Measurements from ENCODE around the gene AREG.

AREG gene

DNA sequence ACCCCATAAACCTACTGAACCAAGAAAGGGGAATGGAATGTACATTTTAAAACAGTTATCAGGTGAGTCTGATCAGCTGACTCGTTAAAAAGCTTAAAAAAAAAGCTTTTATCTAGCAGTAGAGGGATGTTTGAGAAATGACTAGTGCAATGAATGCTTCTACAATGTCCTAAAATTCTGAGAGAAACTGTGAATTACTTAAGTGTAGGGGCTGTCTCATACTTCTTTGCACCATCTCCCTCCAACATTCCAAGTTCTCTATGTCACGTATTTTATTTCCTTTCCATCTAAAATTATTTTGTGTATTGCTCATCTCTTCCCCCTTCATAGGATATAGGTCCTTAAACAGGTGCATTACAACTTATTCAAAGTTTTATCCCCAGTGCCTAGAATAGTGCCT is 11.9 kb upstream of the AREG start:
- DNase-seq, result no peak

DNA sequence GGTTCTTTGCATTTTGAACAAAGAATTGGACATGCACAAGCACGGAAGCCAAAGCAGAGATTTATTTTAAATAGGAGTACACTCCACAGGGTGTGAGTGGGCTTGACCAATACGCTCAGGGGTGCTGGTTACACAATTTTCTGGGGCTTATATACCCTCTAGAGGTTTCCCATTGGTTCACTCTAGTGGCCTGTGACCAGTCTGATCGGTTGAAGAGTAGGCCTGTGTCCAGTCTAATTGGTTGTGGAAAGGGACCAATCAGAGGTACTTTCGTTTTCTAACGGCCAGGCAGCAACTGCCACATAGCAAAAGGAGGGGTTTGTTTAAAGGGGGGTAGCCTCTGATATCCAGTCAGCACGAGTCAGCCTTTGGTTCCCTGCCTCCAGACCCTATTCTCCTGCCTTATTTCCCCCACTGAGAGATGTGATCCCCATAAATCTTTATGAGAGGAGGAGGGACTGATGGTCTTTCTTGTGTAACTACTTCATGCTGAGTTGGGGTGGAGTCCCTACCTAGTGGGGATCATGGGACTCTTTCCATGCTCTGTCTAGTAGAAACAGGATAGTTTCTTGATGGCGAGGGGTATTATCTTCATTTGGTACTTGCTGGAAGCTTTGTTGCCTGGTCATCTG is 11.3 kb upstream of the AREG start:
- DNase-seq, result no peak

- DNase-seq, result no peak
These were observed 9.6 kb upstream of the AREG start for GRCh38 chr4:74435296-74435695.

GRCh38 chr4:74437866-74438265 is 7.1 kb upstream of the AREG start:
- DNase-seq, result no peak

DNA sequence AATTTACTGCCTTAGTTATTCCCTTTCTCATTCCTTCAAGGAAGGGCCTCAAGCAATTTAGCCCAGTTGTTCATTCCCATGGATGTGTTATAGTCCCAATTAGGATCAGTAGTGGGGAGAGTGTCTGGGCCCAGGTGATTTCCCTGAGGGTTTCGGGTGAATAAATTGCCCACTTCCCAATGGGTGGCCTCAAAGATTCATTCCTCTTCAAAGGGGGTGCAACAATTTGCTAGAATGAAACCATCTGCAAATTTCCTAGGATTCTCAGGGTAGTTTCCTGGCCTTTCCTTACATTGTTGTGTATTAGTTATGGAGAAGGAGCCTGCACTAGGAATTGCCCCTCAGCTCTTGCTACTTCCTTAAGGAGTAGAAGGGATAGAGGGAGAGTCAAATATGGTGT is 6.3 kb upstream of the AREG start:
- DNase-seq, result no peak

DNA sequence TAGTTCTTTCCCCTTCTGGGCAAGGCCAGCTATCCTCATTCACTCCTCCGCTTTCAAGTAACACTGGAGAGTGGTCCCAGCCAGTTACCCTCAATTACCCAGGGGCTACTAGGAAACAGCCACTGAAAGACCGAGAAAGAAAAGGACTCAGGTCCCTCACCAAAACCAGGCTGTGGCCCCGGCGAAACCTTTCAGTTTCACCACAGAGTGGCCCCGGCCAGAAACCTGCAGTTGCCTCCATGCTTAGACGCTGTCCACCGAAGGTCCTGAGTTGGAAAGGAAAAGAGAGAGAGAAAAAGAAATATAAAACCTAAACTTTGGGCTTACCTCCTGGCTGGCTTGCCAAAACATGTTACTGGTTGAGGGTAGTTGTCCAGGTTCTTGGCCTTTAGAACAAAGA is 5.0 kb upstream of the AREG start:
- no peak for DNase-seq

GRCh38 chr4:74440356-74440755 is 4.6 kb upstream of the AREG start:
- no peak for DNase-seq

- DNase-seq, result no peak
These were observed 3.2 kb upstream of the AREG start for GRCh38 chr4:74441744-74442143.

GRCh38 chr4:74446193-74446868 is 1.4 kb downstream of the AREG start:
- DNase-seq, result no peak

DNA sequence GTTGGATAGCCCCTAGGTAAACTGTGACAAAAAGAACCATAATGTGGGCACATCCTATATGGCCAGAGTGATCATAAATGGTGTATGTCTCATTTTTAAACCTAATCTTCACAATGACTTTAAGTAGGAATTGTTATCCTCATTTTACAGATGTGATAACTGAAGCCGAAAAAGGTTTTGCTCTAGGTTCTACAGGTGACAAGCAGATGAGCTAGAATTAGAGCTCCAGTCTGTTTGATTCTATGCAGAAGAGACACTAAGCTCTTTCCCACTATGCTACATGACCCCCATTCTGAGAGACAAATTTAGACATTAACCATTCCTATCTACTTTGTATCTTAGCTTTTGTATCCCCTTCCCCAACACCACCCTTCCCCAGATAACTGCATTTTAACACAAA is 2.0 kb downstream of the AREG start:
- DNase-seq, result no peak

GRCh38 chr4:74447636-74448233 is 2.8 kb downstream of the AREG start:
- DNase-seq, result no peak

DNA sequence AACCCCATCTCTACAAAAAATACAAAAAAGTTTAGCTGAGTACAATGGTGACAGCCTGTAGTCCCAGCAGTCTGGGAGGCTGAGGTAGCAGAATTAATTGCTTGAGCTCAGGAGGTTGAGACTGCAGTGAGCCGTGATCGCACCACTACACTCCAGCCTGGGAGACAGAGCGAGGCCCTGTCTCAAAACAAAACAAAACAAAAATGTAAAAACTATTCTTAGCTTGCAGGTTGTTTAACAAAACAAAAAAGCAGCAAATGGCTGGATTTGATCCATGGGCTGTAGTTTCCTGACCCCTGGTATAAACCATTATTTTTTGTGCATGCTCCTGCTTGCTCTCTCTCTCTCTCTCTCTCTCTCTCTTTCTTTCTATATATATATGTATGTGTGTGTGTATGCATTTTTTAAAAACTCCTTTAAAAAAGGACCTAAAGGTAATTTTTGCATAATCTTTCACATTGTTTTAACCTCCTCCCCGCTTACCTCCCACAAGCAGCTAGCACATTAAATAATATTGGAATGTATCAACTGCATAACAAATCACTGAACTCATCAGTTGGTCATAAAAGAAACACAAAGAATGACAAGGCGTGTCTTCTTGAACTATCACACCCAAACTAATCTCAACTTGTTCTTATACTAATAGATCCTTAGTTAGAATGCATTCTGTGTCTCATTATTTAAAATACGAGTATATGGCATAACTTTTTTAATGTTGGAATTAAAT is 4.8 kb downstream of the AREG start:
- no peak for DNase-seq

GRCh38 chr4:74450298-74450683 is 5.4 kb downstream of the AREG start:
- DNase-seq, result no peak

GRCh38 chr4:74451214-74451661 is 6.3 kb downstream of the AREG start:
- no peak for DNase-seq

DNA sequence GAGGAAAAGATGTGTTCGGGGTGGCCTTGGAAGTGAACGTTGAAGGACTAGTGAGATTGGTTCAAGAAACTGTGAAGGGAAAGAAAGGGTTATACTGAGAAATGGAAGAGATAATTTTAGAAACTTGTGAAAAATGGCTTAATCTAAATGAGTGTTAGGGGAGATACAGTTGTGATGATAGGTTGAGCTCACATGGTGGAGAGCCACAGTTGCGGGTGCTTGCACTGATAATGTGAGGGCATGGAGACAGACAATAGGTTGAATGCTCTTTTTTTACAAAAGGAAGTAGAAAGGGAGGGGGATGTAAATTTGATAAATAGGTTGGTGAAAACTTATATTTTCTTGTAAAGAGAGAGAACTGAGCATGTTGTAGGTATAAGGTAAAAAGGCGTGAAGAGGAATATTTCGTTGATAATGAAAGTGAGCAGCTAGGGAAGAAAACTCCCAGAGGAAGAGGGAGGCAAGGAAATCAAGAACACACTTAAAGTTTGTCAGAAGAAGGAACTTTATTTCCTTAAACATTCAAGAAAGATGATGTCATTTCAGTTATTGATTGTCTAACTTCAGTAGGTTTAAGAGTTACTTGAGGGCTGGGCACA is 8.2 kb downstream of the AREG start:
- DNase-seq, result no peak

DNA sequence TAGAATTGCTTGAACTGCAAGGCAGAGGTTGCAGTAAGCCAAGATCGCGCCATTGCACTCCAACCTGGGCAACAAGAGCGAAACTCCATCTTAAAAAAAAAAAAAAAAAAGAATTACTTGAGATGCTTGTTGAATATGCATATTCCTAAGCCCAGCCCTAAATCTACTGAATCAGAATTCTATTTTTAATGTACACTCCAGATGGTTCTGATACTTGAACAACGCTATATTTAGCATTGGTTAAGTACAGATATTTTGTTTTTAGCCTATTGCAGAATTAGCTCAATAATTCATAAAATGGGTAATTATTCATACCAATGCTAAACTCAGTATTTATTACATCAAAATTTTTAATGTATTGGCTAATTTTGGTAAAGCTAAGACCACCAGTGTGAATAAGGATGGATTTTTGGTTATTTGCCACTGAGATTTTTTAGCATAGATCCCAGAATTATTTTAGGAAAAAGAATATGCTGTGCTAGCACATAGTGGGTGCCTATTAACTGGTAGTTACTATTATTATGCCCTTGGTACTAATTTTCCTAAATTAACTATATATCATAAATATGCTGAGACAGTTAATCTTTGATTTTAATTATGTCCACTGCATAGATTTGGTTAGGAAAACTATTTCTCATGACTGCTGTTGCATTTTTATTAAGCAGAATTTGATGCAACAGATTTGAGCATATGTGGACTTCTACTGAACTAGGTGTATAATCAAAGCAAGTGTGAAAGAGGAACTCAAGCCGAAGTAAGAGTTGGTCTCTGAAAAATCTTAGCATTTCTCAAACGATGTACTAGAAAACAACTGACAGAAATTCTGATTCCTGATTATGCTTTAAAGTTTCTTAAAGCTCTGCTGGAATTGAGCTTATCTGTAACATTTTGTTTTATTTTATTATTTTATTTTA is 9.2 kb downstream of the AREG start:
- no peak for DNase-seq

GRCh38 chr4:74455361-74456055 is 10.6 kb downstream of the AREG start:
- DNase-seq, result no peak

GRCh38 chr4:74456056-74456744 is 11.3 kb downstream of the AREG start:
- no peak for DNase-seq

- DNase-seq, result no peak
These were observed 12.0 kb downstream of the AREG start for GRCh38 chr4:74456849-74457395.

- no peak for DNase-seq
These were observed 15.9 kb downstream of the AREG start for GRCh38 chr4:74460833-74461232.

DNA sequence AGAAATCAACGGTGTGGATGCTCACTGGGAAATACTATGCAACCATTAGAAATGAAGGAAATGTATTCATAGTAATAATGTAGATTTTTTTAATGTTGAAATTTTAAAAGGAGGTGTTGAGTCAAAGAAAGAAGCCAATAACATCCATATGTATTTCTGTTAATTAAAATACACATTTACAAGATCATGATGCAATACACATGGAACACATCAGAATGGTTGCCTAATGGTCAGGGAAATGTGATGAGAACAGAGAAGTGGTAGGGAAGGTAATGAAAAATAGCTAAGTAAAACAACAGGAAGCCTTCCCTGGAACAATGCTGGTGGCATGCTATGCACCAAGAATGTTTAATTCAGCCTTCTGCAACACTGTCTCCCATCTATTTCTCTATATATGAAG is 18.2 kb downstream of the AREG start:
- DNase-seq, result no peak
